Uterus (tissue), 4 donors: Measurements from ENCODE around the gene FCER1G. TPM values are rescaled to one million over a fixed set of nuclear protein-coding genes. Genes with fewer than 3 reads are reported as not detected.
A peak's percentile ranks its signal among the peaks of the same experiment; 100 is the strongest.

Experiments
- DNase-seq, 2 donors: peaks; one replicate each; pipeline ENCODE4 v3.0.0-alpha.2; 2019 to 2020
- H3K27ac ChIP-seq, 2 donors: fragments of 200-600 bp; sonication (generic); 1 replicate in 1 of 2; 2 replicates in 1 of 2; pipeline ENCODE4 v1.5.1; 2016 to 2018
- H3K27me3 ChIP-seq, 2 donors: fragments of 200-600 bp; sonication (generic); one replicate each; pipeline ENCODE4 v1.5.1; 2018 to 2019; ENCODE audit warnings: control low read depth in 1 of 2
- H3K36me3 ChIP-seq, 2 donors: fragments of 200-600 bp; sonication (generic); one replicate each; pipeline ENCODE4 v1.5.1; 2019; ENCODE audit warnings: control low read depth in 1 of 2
- H3K4me1 ChIP-seq, 2 donors: fragments of 200-600 bp; sonication (generic); one replicate each; pipeline ENCODE4 v1.5.1; 2018 to 2019; ENCODE audit warnings: control low read depth in 1 of 2
- H3K4me3 ChIP-seq, 2 donors: fragments of 200-600 bp; sonication (generic); 1 replicate in 1 of 2; 2 replicates in 1 of 2; pipeline ENCODE4 v1.5.1; 2018 to 2019; ENCODE audit warnings: mild to moderate bottlenecking in 1 of 2
- H3K9me3 ChIP-seq, 2 donors: fragments of 200-600 bp; sonication (generic); one replicate each; pipeline ENCODE4 v1.5.1; 2019; ENCODE audit warnings: control low read depth in 1 of 2
- CTCF ChIP-seq, 4 experiments: fragments of 200-600 bp in 2 of 4; fragments of 450-650 bp in 2 of 4; sonication (generic) in 2 of 4; IDR thresholded peaks; one replicate each; pipeline ENCODE4 v1.5.1; 2016 to 2019; ENCODE audit warnings: antibody characterized with exemption in 4 of 4, mild to moderate bottlenecking in 2 of 4, moderate library complexity in 1 of 4
- POLR2A ChIP-seq, 2 donors: fragments of 450-650 bp; IDR thresholded peaks; one replicate each; pipeline ENCODE4 v1.6.1; 2016; ENCODE audit warnings: antibody characterized with exemption in 2 of 2, mild to moderate bottlenecking in 1 of 2, moderate library complexity in 1 of 2
- intact Hi-C: fragments of 100-400 bp; cut with DNase I; formaldehyde crosslinking; loops from one replicate; pipeline ENCODE4 v1.15.1; 2023; ENCODE audit warnings: low total_unique reads
- total RNA-seq, 4 donors: library from RNA; depleted of rRNA in 3 of 4; stranded (reverse); fragments of >200 nt in 3 of 4; gene quantifications; one replicate each; pipeline versions ENCODE4 v1.1.0 to v1.2.4, GENCODE V29; 2014 to 2023
- donor health status: DM: yes; HTN: yes; CAD: no.

The FCER1G gene
- total RNA-seq, 4 donors from 2014 or later: 1.3 to 39.4 (median 12.6) TPM

- H3K27me3 ChIP-seq: no peaks in the 10 kb centered on the region
- H3K9me3 ChIP-seq: no peaks in the 10 kb centered on the region
- peak within 1 kb of the TSS; percentile 18 to 40 for H3K4me3 ChIP-seq
- no peaks in the 10 kb centered on the region for H3K36me3 ChIP-seq
- TF ChIP-seq CTCF (IDR thresholded peaks at IDR 0.05) (no peak), POLR2A (IDR thresholded peaks at IDR 0.05) (peak; percentile 57)
- intact Hi-C loops: no loop called here
- peaks cover 23 to 31% of the 10 kb centered on the region in 2 donors for H3K4me1 ChIP-seq
- DNase-seq: peak; percentile 83 to 92
- peak within 1 kb of the TSS; percentile 98 to 99 for H3K27ac ChIP-seq
Observed at GRCh38 chr1:161198897-161199431, 16.1 kb upstream of the FCER1G start, which contains the start of gene ADAMTS4. ADAMTS4 (minus strand) TSS chr1:161199054; CDS start chr1:161198627, 427 bp downstream.

GRCh38 chr1:161199506-161200139 lies 15.5 kb upstream of the FCER1G start:
- Histone ChIP-seq H3K27ac (peak overlapping the region; percentile 98 to 99), H3K27me3 (no peaks in the 10 kb centered on the region), H3K4me1 (peaks cover 23 to 31% of the 10 kb centered on the region in 2 donors), H3K4me3 (peak overlapping the region in 1 of 2 donors; percentile 5), H3K36me3 (no peaks in the 10 kb centered on the region), H3K9me3 (no peaks in the 10 kb centered on the region)
- intact Hi-C loops: no loop called here
- DNase-seq: peak in 1 of 2 donors; percentile 42
- TF ChIP-seq POLR2A (IDR thresholded peaks at IDR 0.05): no peak
- no peak for TF ChIP-seq CTCF (IDR thresholded peaks at IDR 0.05)

- Histone ChIP-seq H3K4me3 (no peak overlapping the region), H3K9me3 (no peaks in the 10 kb centered on the region), H3K36me3 (no peaks in the 10 kb centered on the region), H3K27ac (peak overlapping the region; percentile 98 to 99), H3K4me1 (peaks cover 23 to 31% of the 10 kb centered on the region in 2 donors), H3K27me3 (no peaks in the 10 kb centered on the region)
- DNase-seq: peak in 1 of 2 donors; percentile 45
- no peak for TF ChIP-seq POLR2A (IDR thresholded peaks at IDR 0.05)
- no peak for TF ChIP-seq CTCF (IDR thresholded peaks at IDR 0.05)
- intact Hi-C loops: no loop called here
Observed at GRCh38 chr1:161200421-161200991, 14.6 kb upstream of the FCER1G start.

- Histone ChIP-seq H3K27me3 (no peaks in the 10 kb centered on the region), H3K4me1 (peaks cover 23 to 36% of the 10 kb centered on the region in 2 donors), H3K9me3 (no peaks in the 10 kb centered on the region), H3K27ac (peak overlapping the region; percentile 98 to 99), H3K36me3 (no peaks in the 10 kb centered on the region), H3K4me3 (peak overlapping the region; percentile 90 to 94)
- intact Hi-C loops: no loop called here
- peak; percentile 76 to 84 for DNase-seq
- peak in 1 of 4 experiments; percentile 4 for TF ChIP-seq CTCF (IDR thresholded peaks at IDR 0.05)
- TF ChIP-seq POLR2A (IDR thresholded peaks at IDR 0.05): peak in 1 of 2 donors; percentile 8
Observed at GRCh38 chr1:161200992-161201835, 13.9 kb upstream of the FCER1G start.
